ENCODE results near the gene MTUS2. TPM values are rescaled to one million over a fixed set of nuclear protein-coding genes. Genes with fewer than 3 reads are reported as not detected.

MTUS2 gene
- total and polyA plus RNA-seq, 2 donors (not counting 1 experiment from before 2014, with no cell fraction given) = 0.06 TPM; not detected in 1

DNA sequence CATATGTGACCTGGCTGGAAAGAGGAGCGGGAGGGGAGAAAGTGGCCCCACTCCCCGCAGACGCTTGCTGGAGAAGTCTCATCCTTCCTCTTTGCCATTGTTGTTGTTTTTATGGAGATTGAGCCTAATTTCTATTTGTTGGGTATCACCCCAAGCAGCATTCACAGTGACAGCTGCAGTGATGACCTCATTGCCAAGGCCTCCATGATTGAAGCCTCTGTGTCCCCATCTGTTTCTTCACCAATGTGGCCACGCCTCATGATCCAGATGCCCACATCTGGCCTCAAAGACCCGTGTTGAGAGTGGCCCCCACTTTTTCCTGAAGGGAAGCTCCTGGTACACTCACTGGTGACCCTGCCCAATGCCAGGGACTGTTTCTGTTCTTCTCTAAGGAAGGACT, 621.2 kb downstream of the MTUS2 start:
- Histone ChIP-seq H3K4me2 (ENCODE audit: extremely low read depth, insufficient read depth, low read length) (no peak overlapping the region), H3K9ac (ENCODE audit: insufficient read depth, low read length) (no peak overlapping the region), H3K4me3 (replicated peaks in 1 of 4; ENCODE audit: control extremely low read depth in 1 of 4, insufficient read depth in 1 of 4, low read depth in 3 of 4, low read length in 4 of 4) (no peak overlapping the region), H3K9me3 (ENCODE audit: control insufficient read depth, insufficient read depth, low read depth, low read length) (no peaks in the 10 kb centered on the region), H3K4me1 (ENCODE audit: control insufficient read depth, extremely low read depth, insufficient read depth, low read length) (peaks cover 3% of the 10 kb centered on the region), H3K27ac (ENCODE audit: insufficient read depth, low read length) (no peak overlapping the region), H4K20me1 (ENCODE audit: control insufficient read depth, extremely low read depth, insufficient read depth, low read length) (no peaks in the 10 kb centered on the region), H2AFZ (ENCODE audit: low read length) (no peak overlapping the region), H3K79me2 (ENCODE audit: control insufficient read depth, insufficient read depth, low read length) (no peaks in the 10 kb centered on the region), H3K36me3 (ENCODE audit: control insufficient read depth, insufficient read depth, low read length) (no peaks in the 10 kb centered on the region), H3K27me3 (ENCODE audit: control insufficient read depth, insufficient read depth, low read length) (no peaks in the 10 kb centered on the region)
- no peak for DNase-seq (ENCODE audit: low read depth in 2 of 2)
- TF ChIP-seq, protein P1, sequence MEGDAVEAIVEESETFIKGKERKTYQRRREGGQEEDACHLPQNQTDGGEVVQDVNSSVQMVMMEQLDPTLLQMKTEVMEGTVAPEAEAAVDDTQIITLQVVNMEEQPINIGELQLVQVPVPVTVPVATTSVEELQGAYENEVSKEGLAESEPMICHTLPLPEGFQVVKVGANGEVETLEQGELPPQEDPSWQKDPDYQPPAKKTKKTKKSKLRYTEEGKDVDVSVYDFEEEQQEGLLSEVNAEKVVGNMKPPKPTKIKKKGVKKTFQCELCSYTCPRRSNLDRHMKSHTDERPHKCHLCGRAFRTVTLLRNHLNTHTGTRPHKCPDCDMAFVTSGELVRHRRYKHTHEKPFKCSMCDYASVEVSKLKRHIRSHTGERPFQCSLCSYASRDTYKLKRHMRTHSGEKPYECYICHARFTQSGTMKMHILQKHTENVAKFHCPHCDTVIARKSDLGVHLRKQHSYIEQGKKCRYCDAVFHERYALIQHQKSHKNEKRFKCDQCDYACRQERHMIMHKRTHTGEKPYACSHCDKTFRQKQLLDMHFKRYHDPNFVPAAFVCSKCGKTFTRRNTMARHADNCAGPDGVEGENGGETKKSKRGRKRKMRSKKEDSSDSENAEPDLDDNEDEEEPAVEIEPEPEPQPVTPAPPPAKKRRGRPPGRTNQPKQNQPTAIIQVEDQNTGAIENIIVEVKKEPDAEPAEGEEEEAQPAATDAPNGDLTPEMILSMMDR (conservative IDR thresholded peaks at IDR 0.05 in 1 of 2, IDR thresholded peaks at IDR 0.05 in 1 of 2; ENCODE audit: low read depth in 1 of 2, low read length in 2 of 2) = no peak
- no peak for TF ChIP-seq EZH2 (IDR thresholded peaks at IDR 0.05; ENCODE audit: low read length, missing control alignments)

DNA sequence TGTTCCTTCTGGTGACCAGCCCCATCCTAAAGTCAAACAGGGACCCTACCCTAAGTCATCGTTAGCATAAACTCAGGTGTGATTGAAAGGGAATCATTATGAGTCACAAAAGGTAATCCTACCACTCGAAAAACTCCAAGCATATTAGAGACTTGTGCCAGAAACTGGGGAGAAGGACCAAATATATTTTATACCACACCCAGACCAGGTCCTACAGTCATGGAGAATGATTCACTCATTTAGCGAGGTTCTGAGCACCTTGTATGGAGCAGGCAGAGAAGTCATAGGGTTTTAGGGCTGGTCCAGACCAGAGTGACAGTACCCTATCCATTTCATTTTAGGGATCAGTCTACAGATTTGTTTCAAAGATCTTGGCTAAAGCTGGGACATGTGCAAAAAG, 625.9 kb downstream of the MTUS2 start:
- no peak overlapping the region for H3K9ac ChIP-seq (ENCODE audit: insufficient read depth, low read length)
- no peak for DNase-seq (ENCODE audit: low read depth in 2 of 2)
- TF ChIP-seq EZH2 (IDR thresholded peaks at IDR 0.05; ENCODE audit: low read length, missing control alignments) = no peak
- TF ChIP-seq, protein P1 (conservative IDR thresholded peaks at IDR 0.05 in 1 of 2, IDR thresholded peaks at IDR 0.05 in 1 of 2; ENCODE audit: low read depth in 1 of 2, low read length in 2 of 2) = no peak

DNA sequence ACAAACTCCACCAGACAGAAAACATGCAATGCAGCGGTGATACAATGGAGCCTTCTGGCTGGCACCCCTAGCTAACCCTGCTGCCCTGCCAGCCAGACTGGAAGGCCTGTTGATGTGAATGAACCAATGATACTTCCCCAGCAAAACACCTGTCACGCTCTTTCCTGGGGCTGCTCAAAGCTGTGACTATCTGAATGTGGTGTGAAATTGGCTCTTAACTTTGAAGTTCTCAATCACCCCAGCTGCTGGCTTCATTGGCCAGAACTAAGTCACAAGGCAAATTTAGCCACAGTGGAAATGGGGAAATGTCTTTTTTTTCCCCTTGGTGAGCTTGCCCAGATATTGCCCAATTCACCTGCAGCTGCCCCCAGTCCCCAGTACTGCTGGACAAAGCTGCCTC, 628.0 kb downstream of the MTUS2 start:
- no peaks in the 10 kb centered on the region for H3K27me3 ChIP-seq (ENCODE audit: control insufficient read depth, insufficient read depth, low read length)
- no peaks in the 10 kb centered on the region for H4K20me1 ChIP-seq (ENCODE audit: control insufficient read depth, extremely low read depth, insufficient read depth, low read length)
- no peaks in the 10 kb centered on the region for H3K4me1 ChIP-seq (ENCODE audit: control insufficient read depth, extremely low read depth, insufficient read depth, low read length)
- no peak for DNase-seq (ENCODE audit: low read depth in 2 of 2)
- no peaks in the 10 kb centered on the region for H3K79me2 ChIP-seq (ENCODE audit: control insufficient read depth, insufficient read depth, low read length)
- no peak overlapping the region for H3K9ac ChIP-seq (ENCODE audit: insufficient read depth, low read length)
- no peak overlapping the region for H3K4me2 ChIP-seq (ENCODE audit: extremely low read depth, insufficient read depth, low read length)
- no peak overlapping the region for H3K4me3 ChIP-seq (replicated peaks in 1 of 4; ENCODE audit: control extremely low read depth in 1 of 4, insufficient read depth in 1 of 4, low read depth in 3 of 4, low read length in 4 of 4)
- no peaks in the 10 kb centered on the region for H3K36me3 ChIP-seq (ENCODE audit: control insufficient read depth, insufficient read depth, low read length)
- no peak overlapping the region for H3K27ac ChIP-seq (ENCODE audit: insufficient read depth, low read length)
- no peak for TF ChIP-seq EZH2 (IDR thresholded peaks at IDR 0.05; ENCODE audit: low read length, missing control alignments)
- TF ChIP-seq, protein P1 (conservative IDR thresholded peaks at IDR 0.05 in 1 of 2, IDR thresholded peaks at IDR 0.05 in 1 of 2; ENCODE audit: low read depth in 1 of 2, low read length in 2 of 2) = no peak
- H3K9me3 ChIP-seq (ENCODE audit: control insufficient read depth, insufficient read depth, low read depth, low read length) = no peaks in the 10 kb centered on the region
- H2AFZ ChIP-seq (ENCODE audit: low read length) = no peak overlapping the region

More for the DNA sequence above, 625.9 kb downstream of the MTUS2 start:
- H3K79me2 ChIP-seq (ENCODE audit: control insufficient read depth, insufficient read depth, low read length) = no peaks in the 10 kb centered on the region
- H3K27ac ChIP-seq (ENCODE audit: insufficient read depth, low read length) = no peak overlapping the region
- no peak overlapping the region for H3K4me3 ChIP-seq (replicated peaks in 1 of 4; ENCODE audit: control extremely low read depth in 1 of 4, insufficient read depth in 1 of 4, low read depth in 3 of 4, low read length in 4 of 4)
- no peaks in the 10 kb centered on the region for H3K27me3 ChIP-seq (ENCODE audit: control insufficient read depth, insufficient read depth, low read length)
- H3K4me2 ChIP-seq (ENCODE audit: extremely low read depth, insufficient read depth, low read length) = no peak overlapping the region
- H3K36me3 ChIP-seq (ENCODE audit: control insufficient read depth, insufficient read depth, low read length) = no peaks in the 10 kb centered on the region
- H3K9me3 ChIP-seq (ENCODE audit: control insufficient read depth, insufficient read depth, low read depth, low read length) = no peaks in the 10 kb centered on the region
- no peak overlapping the region for H2AFZ ChIP-seq (ENCODE audit: low read length)
- H3K4me1 ChIP-seq (ENCODE audit: control insufficient read depth, extremely low read depth, insufficient read depth, low read length) = no peaks in the 10 kb centered on the region
- no peaks in the 10 kb centered on the region for H4K20me1 ChIP-seq (ENCODE audit: control insufficient read depth, extremely low read depth, insufficient read depth, low read length)
